SK-N-SH treated with all-trans-retinoic acid at 6 μM for 48 hours (cell line): ENCODE results near the gene SCAP.
"Not testable (repeated sequence)": the region's sequence is repeated elsewhere in the genome, so short reads cannot be mapped to it uniquely, and the experiment has no call there.

ENCODE experiments used
- ATAC-seq: fragments of 200-7000 bp; cut with Tn5 transposase; 3 replicates; pipeline ENCODE4 v1.9.1; 2020; ENCODE audit warnings: mild to moderate bottlenecking, moderate library complexity
- ARNTL ChIP-seq: fragments of 450-650 bp; formaldehyde crosslinking; IDR thresholded peaks from 2 replicates; pipeline ENCODE4 v1.5.0; 2020; ENCODE audit warnings: low read depth, mild to moderate bottlenecking, moderate library complexity, borderline replicate concordance
- BACH2 ChIP-seq: fragments of 250-450 bp; sonication (Bioruptor Pico); IDR thresholded peaks from 2 replicates; pipeline ENCODE4 v1.9.0; 2021; ENCODE audit warnings: mild to moderate bottlenecking, borderline replicate concordance
- PATZ1 ChIP-seq: fragments of 250-450 bp; sonication (Bioruptor Pico); IDR thresholded peaks from 2 replicates; pipeline ENCODE4 v1.8.0; 2020; ENCODE audit warnings: mild to moderate bottlenecking, moderate library complexity, borderline replicate concordance
- PPARA ChIP-seq: fragments of 250-450 bp; sonication (Bioruptor Pico); IDR thresholded peaks from 2 replicates; pipeline ENCODE4 v1.5.0; 2020; ENCODE audit warnings: mild to moderate bottlenecking, borderline replicate concordance
- RARB ChIP-seq: fragments of 250-450 bp; sonication (Bioruptor Pico); IDR thresholded peaks from 2 replicates; pipeline ENCODE4 v1.8.0; 2021; ENCODE audit warnings: mild to moderate bottlenecking, moderate library complexity
- TOX ChIP-seq: fragments of 250-450 bp; sonication (Bioruptor Pico); IDR thresholded peaks from 2 replicates; pipeline ENCODE4 v1.8.0; 2021; ENCODE audit warnings: mild to moderate bottlenecking, moderate library complexity, borderline replicate concordance
- TSHZ2 ChIP-seq: fragments of 250-450 bp; sonication (Bioruptor Pico); IDR thresholded peaks from 2 replicates; pipeline ENCODE4 v1.5.0; 2020; ENCODE audit warnings: mild to moderate bottlenecking, moderate library complexity
- ZFP30 ChIP-seq: fragments of 450-650 bp; formaldehyde crosslinking; IDR thresholded peaks from 2 replicates; pipeline ENCODE4 v1.5.0; 2022; ENCODE audit warnings: mild to moderate bottlenecking, moderate library complexity
- ZNF565 ChIP-seq: fragments of 450-650 bp; formaldehyde crosslinking; conservative IDR thresholded peaks from 2 replicates; pipeline ENCODE4 v1.5.0; 2020; ENCODE audit warnings: low read depth, mild to moderate bottlenecking, moderate library complexity
- ZNF70 ChIP-seq: fragments of 450-650 bp; formaldehyde crosslinking; IDR thresholded peaks from 2 replicates; pipeline ENCODE4 v1.5.0; 2020; ENCODE audit warnings: mild to moderate bottlenecking, moderate library complexity
- ZNF8 ChIP-seq: fragments of 450-650 bp; formaldehyde crosslinking; IDR thresholded peaks from 2 replicates; pipeline ENCODE4 v1.5.0; 2020; ENCODE audit warnings: mild to moderate bottlenecking, moderate library complexity

SCAP gene

GRCh38 chr3:47374587-47374986, 101.2 kb downstream of the SCAP start:
- TF ChIP-seq TOX (no peak), RARB (CRISPR knock-in tag) (no peak)
- ATAC-seq: no peak

- TF ChIP-seq PATZ1: no peak
- TF ChIP-seq ZNF565 (CRISPR knock-in tag): no peak
- no peak for TF ChIP-seq ZFP30 (CRISPR knock-in tag)
- no peak for TF ChIP-seq TOX
- TF ChIP-seq PPARA (CRISPR knock-in tag): no peak
- TF ChIP-seq TSHZ2 (CRISPR knock-in tag): no peak
- no peak for TF ChIP-seq ZNF8 (CRISPR knock-in tag)
- ATAC-seq: peak; percentile 69
Observed at GRCh38 chr3:47370887-47371697, 104.6 kb downstream of the SCAP start.

DNA sequence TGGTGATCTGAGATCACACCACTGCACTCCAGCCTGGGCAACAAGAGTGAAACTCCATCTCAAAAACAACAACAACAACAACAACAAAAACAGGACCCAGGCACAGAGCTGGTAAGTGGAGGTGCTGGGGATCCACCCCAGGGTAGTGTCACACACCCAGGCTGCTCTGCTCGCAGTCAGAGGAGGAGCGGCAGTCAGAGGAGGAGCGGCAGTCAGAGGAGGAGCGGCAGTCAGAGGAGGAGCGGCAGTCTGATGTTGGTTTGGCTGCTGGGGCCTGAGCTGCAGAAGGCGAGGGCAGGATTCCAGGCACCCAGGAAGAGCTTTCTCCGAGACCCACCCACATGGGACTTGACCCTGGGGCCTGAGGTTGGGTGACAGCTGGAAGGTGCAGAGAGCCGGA, 105.7 kb downstream of the SCAP start:
- not testable (repeated sequence) for ATAC-seq

DNA sequence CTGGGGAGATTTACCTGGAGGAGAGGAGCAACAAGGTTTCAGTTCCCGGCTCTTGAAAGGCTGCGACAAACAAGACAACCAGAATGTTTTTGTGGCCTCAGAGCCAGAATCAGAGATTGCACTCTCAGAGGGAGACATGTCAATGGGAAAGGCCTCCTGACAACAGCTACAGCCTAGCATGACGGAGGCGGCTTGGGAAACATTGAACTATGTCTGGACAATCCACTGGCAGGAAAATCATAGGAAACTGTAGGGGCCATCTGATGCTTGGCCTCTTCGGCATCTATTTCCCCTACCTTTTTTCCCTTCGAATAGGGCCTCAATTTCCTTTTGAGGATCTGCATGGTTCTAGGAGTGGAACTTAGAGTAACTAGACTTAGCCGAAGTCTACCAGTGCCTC, 108.1 kb downstream of the SCAP start:
- ATAC-seq: no peak
- no peak for TF ChIP-seq ARNTL (CRISPR knock-in tag)
- TF ChIP-seq ZNF8 (CRISPR knock-in tag): no peak
- TF ChIP-seq RARB (CRISPR knock-in tag): no peak
- TF ChIP-seq BACH2 (CRISPR knock-in tag): no peak
- no peak for TF ChIP-seq PATZ1
- TF ChIP-seq, all 23 proteins: peak for 0

- no peak for ATAC-seq
- no peak for TF ChIP-seq RARB (CRISPR knock-in tag)
Observed at GRCh38 chr3:47366833-47367232, 108.9 kb downstream of the SCAP start.

DNA sequence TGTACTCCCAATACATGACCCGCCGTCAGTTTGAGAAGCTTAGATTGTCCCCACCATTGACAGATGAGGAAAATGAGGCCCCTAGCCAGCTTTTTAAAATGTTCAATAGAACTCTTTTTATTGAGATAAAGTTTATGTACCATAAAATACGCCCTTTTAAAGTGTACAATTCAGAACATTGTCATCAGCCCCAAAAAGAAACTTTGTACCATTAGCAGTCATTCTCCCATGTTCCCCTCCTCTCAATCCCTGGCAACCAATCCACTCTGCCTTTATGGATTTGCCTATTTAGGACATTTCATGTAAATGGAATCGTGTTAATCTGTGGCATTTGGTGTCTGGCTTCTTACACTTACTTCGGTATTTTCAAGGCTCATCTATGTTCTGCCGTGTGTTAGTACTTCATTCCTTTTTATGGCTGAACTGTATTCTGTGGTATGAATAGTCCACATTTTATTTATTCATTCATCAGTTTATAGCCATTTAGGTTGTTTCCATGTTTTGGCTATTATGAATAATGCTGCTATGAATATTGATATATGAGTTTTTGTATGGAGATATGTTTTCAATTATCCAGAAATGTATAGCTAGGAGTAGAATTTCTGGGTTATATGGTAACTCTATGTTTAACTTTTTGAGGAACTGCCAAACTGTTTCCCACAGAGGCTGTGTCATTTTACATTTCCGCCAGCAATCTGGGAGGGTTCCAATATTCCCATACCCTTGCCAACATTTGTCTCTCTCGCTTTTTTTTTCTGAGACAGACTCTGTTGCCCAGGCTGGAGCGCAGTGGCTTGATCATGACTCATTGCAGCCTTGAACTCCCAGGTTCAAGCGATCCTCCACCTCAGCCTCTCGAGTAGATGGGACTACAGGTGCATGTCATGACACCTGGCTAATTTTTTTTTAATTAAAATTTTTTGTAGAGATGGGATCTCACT, 110.3 kb downstream of the SCAP start:
- ATAC-seq: peak; percentile 82

More for the DNA sequence above, 110.3 kb downstream of the SCAP start:
- no peak for TF ChIP-seq ZNF565 (CRISPR knock-in tag)
- TF ChIP-seq ZNF8 (CRISPR knock-in tag): peak; percentile 67; the same call in 1 of the 2 replicates
- no peak for TF ChIP-seq ARNTL (CRISPR knock-in tag)
- TF ChIP-seq ZNF70 (CRISPR knock-in tag): no peak
